NCI-H1694 treated with DMSO at 0.1 percent for 48 hours (cell line): Measurements from ENCODE around the gene LINC01488.
A peak's percentile ranks its signal among the peaks of the same experiment; 100 is the strongest.

Experiments used
- DNase-seq: peaks from one replicate; lab custom pipeline; 2025; lab: John Stamatoyannopoulos, UW

LINC01488 gene

DNA sequence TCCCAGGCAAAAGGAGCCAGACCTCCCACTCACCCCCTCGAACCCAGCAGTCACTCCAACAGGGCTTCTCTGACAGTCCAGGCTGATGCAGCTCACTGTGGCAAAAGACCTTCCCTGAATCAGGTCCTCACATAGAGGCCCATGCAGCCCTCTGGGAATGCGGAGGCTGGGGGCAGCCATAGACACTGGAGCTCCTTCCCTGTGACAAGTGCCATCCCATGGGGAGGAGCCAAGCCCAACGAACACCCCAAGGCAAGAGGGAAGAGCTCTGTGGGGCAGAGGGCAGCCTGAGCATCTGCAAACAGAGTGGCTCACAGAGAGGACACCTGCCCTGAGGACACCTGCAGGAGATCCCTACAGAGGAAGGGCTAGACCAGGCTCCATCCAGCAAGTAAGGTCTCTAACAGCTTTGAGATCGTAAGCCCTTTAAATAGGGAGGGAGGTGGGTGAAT lies at the start of gene LINC01488:
Gene LINC01488 (plus strand): TSS at position 271 of the 452 bp plus-strand sequence.
- DNase-seq: no peak

- DNase-seq: no peak
Measured at GRCh38 chr11:69431893-69432738, 49.3 kb upstream of the LINC01488 start.

DNA sequence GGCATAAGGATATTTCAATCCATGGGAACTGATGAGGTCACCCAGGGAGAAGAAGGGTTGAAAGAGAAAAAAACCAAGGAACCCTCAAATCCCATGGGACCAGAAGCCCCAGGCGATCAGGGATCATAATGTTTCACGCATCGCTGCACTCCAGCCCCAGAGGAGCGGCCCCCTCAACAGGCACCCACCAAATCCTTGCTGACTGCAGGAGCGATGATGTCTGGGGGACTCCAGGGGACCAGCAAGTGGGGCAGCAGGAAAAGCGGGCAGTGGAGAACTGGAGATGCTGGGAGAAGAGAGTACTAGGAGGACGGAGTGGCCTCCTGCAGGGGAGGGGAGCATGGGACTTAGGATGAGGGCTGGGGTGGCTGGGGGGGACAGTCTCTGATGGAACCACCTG lies 47.7 kb upstream of the LINC01488 start:
- no peak for DNase-seq

DNA sequence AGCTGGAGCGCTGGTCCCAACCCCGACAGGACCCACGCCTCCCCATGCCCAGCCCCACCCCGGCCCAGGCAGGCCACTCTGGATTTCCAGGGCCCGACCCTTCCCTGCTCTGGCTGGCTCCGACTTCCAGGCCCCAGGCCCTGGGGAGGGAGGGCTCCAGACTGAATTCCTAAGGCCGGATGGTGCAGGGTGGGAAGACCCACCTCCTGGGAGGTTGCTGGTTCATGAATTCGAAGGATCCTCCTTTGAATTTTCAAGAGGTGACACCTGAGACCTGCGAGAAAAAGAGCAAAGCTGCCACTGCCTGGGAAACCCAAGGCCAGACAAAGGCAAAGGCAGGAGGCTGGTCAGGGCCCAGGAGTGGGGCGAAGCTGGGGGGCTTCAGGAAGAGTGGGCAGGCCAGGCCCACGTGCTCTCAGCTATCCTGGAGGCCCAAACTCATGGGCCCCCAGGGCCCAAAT lies 47.0 kb upstream of the LINC01488 start:
- DNase-seq: no peak

- DNase-seq: no peak
Measured at GRCh38 chr11:69435161-69435986, 46.1 kb upstream of the LINC01488 start.

DNA sequence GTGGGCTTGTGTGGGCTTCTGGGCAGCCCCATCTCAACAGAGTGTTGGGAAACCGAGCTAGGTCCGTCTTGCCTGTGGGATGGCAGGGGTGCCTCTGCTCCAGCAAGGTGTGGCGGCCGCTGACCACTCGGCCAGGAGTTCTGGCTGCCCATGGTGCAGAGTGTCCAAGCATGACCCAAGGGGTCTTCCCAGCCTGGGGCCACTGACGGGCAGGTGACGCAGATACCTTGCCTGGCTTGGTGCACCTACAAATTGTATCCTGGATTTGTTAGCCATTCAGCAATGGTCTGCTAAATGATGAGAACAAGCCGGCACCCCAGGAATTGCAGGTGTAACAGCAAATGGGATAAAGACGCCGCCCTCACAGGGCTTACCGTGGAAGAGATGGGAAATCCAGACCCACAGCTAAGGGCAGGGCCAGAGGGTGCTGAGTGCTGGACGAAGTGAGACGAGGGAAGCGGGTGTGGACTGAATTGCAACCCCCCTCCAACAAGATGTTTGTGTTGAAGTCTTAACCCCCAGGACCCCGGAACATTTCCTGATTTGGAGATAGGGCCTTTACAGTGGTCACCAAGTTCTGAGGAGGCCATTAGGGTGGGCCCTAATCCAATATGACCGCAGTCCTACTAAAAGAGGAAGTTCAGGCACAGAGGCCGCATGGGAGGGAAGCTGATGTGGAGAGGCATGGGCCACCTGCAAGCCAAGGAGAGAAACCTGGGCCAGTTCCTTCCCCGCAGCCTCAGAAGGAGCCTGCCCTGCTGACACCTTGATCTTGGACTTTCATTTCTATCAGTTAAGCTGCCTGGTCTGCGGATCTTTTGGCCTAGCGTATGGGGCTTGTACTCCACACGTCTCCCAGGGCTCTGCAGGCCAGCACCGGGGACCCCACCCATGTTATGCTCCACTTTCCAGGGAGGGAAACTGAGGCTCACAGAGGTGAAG lies 45.2 kb upstream of the LINC01488 start:
- no peak for DNase-seq

DNA sequence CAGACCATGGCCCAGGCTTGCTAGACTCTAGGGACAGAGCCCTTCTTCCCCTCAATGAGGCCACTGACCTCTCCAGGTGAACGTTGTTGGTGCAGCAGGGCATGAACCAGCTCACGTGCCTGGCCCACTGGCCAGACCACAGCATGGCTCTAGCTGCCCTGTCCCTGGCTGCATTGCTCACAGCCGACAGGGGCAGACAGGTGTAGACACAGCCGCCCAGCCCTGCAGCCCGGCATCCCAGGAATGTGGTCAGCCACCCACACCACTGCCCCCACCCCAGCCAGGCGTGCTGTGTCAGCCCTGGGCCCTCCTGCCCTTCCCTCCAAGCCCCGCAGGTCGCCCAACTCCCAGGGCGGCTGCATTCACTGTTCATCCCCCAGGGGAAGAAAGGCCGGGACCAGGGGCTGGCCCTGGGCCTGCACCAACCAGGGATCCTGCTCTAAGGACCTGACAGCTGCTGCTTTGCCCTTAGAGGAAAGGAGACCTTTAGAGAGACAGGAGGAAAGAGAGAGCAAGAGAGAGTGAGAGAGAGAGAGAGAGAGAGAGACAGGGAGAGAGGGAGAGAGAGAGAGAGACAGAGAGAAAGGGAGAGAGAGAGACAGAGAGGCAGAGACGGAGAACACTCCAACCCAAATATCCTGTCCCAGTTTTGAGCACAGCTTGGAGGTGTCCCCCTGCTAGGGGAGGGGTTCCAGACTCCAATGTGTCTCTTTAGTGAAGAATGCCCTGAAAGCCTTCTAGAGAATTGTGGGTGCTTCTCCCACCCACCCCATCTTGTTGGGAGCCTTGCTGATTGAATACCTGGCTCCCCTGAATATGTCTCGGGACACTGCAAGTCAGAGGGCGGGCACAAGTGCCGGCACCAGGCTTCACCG lies 44.2 kb upstream of the LINC01488 start:
- no peak for DNase-seq

DNA sequence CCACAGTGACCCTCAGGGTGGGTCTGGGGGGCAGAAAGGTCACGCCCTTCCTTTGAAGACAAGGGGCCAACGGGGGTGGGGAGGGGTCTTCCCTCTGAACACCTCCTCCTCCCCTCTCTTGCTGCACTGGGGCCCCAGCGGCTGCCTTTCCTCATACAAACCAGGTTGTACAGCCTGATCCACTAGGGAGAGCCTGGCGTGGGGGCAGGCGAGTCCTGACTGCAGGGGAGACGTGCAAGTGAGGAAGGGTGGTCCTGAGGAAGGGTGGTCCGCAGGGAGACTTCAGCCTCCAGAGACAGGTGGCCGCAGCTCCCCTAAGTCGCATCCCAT lies 43.6 kb upstream of the LINC01488 start:
- no peak for DNase-seq

- DNase-seq: no peak
Measured at GRCh38 chr11:69438286-69438920, 43.1 kb upstream of the LINC01488 start.

GRCh38 chr11:69439127-69439526 lies 42.3 kb upstream of the LINC01488 start:
- DNase-seq: no peak

GRCh38 chr11:69439651-69440464 lies 41.6 kb upstream of the LINC01488 start:
- DNase-seq: no peak

GRCh38 chr11:69440876-69441275 lies 40.6 kb upstream of the LINC01488 start:
- DNase-seq: no peak

- no peak for DNase-seq
Measured at GRCh38 chr11:69442012-69442806, 39.3 kb upstream of the LINC01488 start.

DNA sequence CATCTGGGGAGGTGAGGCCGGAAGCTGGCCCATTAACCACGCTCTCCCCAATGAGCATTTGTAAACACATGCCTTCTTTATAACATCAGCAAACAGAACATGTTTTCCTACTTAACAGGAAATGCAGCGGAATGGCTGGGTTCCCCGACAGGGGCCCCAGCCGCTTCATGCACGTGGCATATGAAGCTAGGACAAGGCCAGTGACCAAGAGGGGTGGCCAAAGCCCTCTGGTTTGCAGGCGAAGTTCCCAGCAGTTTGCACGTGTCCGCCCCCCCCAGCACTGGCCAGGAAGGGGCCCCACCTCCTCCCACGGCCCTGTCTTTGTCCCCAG lies 38.7 kb upstream of the LINC01488 start:
- DNase-seq: no peak

DNA sequence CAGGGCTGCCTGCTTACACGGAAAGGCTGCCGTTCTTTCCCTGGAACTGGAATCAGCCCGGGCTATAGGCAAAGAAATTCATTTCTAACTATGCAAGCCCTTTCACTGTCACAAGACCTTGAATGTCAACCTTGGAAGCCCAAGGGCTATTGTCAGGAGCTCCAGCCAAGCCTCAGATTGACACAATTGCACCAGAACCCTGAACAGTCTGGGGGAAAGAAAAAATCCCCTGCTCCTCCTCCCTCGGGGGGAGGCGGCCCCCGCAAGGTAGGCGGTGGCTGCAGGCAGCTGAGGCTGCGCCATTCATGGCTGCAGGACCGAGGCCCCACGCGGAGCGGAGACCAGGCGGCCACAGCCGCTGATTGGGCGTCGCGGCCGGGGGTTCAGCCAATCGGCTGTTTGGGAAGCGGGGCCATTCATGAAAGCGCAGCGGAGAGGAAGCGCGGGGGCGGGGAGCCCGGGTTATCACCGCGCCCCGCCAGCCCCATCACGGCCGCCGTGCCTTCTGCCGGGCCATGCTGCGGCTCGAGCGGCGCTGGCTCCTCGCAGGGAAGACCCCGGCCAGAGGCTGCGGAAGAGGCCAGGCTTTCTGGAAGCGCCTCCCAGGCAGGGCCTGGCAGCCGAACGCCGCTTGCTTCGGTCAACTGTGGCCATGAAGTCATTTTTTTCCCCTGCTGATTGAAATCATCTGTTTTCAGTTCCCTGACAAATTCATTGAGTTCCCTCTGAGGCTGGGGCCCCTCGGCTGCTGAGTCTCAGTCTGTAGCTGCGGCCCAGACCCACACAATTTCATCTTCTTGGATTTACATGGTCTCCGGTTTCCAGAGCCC lies 38.1 kb upstream of the LINC01488 start:
- no peak for DNase-seq

- no peak for DNase-seq
Measured at GRCh38 chr11:69443968-69444364, 37.5 kb upstream of the LINC01488 start.

DNA sequence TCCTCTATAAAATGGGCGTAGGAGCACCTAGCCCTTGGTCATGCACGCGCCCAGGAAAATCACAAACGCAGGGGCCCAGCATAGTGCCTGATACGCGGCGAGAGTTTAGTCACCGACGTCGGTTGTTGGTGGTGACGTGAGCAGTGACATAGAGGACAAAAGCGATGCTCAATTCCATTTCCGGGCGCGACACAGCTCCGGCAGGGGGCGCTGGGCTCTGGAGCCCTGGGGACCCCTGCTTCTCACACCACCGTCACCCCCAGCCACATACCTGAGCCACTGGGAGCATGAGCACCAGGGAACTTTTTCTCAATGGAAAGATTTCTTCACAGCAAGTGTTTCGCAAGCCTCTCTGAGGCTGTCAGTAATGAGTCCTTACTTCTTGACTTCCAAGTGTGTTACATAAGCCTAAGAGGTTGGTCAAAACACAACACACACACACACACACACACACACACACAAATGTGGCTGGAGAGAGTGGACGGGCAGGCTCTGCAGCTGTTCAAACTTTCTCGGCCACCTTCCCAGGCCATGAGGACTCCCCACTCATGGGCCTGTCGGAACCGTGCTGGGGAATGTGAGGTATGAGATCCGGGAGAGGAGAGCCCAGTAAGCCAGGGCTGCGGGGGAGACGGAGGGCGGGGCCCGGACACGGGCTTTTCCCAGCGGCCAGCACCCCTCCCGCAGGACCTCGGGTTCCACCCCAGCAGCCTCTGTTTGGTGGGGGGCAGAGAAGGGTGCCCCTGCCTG lies 36.9 kb upstream of the LINC01488 start:
- peak; percentile 24 for DNase-seq
